Dendritic cell treated with granulocyte-macrophage colony-stimulating factor and Interleukin-4, amounts not matched to agents 40 ng/mL and 50 ng/mL, for 4 days (primary cell): ENCODE data around the gene GREB1.

Experiments
- H3K27ac Mint-ChIP-seq: one replicate; pipeline ENCODE4 v1.8.0; 2022; ENCODE audit warnings: mild to moderate bottlenecking, mixed read lengths
- H3K27me3 Mint-ChIP-seq: one replicate; pipeline ENCODE4 v1.8.0; 2022; ENCODE audit warnings: mild to moderate bottlenecking, mixed read lengths
- H3K36me3 Mint-ChIP-seq: one replicate; pipeline ENCODE4 v1.8.0; 2022; ENCODE audit warnings: low read depth, mixed read lengths
- H3K4me1 Mint-ChIP-seq: one replicate; pipeline ENCODE4 v1.8.0; 2022; ENCODE audit warnings: low read depth, mixed read lengths
- H3K4me3 Mint-ChIP-seq: one replicate; pipeline ENCODE4 v1.8.0; 2022; ENCODE audit warnings: mild to moderate bottlenecking, moderate library complexity, mixed read lengths
- H3K9me3 Mint-ChIP-seq: one replicate; pipeline ENCODE4 v1.8.0; 2022; ENCODE audit warnings: mixed read lengths
- intact Hi-C: fragments of 100-400 bp; cut with micrococcal nuclease; formaldehyde crosslinking; loops from one replicate; pipeline ENCODE4 v1.15.0; 2022

GREB1 gene

DNA sequence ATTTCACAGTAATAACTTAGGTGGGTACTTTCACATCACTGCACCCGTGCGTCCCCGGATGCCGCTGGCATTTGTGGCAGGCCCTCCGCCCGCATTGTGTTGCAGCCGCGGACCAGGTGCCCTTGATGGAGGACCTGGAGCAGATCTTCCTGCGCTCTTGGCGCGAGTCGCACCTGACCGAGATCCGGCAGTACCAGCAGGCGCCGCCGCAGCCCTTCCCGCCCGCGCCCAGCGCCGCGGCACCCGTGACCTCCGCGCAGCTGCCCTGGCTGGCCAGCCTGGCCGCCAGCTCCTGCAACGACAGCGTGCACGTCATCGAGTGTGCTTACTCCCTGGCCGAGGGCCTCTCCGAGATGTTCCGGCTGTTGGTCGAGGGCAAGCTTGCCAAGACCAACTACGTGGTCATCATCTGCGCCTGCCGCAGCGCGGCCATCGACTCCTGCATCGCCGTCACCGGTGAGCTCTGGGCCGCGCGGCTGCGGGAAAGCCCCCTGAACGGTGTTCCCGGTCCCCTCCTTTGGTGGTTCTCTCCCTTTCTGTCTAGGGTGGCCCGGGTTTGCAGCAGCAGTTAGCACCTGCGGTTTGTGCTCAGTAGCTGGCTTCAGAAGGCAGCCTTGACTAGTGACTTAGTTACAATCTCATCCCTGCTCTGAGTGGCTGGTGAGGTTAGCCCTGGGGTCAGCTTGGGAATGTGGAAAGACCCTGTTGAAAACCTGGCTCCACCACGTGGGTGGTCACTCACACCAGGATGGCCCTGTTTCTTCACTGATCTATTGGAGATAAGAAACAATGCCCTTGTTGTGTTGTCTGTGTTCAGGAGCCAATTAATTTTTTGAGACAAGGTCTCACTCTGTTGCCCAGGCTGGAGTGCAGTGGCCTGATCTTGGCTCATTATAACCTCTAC lies 59.1 kb downstream of the GREB1 start:
- Mint-ChIP-seq H3K36me3 (no peaks in the 10 kb centered on the region), H3K27me3 (no peaks in the 10 kb centered on the region), H3K4me3 (no peak overlapping the region), H3K27ac (no peak overlapping the region), H3K4me1 (no peaks in the 10 kb centered on the region), H3K9me3 (no peaks in the 10 kb centered on the region)
- intact Hi-C loops: no loop called here

DNA sequence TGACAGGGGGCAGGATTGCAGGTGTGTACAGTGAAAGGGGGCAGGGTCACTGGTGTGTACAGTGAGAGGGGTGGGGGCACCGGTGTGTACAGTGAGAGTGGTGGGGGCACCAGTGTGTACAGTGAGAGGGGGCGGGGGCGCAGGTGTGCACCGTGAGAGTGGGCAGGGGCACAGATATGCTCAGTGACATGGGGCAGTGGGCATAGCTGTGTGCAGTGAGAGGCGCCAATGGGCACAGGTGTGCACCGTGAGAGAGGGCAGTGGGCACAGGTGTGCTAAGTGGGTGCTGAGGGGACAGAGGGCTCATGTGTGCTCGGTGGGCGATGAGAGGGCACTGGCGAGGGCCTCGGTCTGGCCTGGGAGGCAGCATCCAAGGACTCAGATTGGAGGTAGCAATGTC lies 63.0 kb downstream of the GREB1 start:
- Mint-ChIP-seq H3K27ac (no peak overlapping the region), H3K4me3 (no peak overlapping the region), H3K27me3 (peaks cover 3% of the 10 kb centered on the region), H3K36me3 (no peaks in the 10 kb centered on the region), H3K4me1 (no peaks in the 10 kb centered on the region), H3K9me3 (no peaks in the 10 kb centered on the region)
- intact Hi-C loops: no loop called here

DNA sequence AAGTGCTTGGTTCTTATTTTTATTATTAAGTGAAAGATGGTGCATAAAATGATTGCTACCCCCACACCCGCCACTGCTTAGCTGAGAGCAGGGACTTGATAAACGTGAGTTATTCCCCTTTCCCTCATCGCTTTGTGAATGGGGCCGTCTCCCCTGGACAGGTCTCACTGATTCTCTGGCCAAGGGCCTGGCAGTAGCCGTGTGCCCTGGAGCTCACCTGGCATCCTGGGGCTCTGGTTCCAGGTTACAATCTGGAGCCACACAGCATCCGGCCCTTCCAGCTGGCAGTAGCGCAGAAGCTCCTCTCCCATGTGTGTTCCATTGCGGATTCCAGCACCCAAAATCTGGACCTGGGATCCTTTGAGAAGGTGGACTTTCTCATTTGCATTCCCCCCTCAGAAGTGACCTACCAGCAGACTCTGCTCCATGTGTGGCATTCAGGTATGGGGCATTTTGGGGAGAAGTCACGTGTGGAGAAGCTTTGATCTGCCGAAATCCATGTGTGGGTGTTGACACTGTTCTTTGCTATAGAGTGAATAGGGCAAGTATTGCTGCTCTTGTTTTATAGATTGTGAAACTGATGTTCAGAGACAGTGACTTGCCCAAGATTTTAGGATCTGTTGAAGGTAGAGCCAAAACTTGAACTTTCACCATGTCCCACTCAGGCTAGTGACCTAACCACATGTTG lies 63.8 kb downstream of the GREB1 start:
- Mint-ChIP-seq H3K4me1 (no peaks in the 10 kb centered on the region), H3K27ac (no peak overlapping the region), H3K27me3 (peaks cover 3% of the 10 kb centered on the region), H3K36me3 (no peaks in the 10 kb centered on the region), H3K4me3 (no peak overlapping the region), H3K9me3 (no peaks in the 10 kb centered on the region)
- intact Hi-C loops: no loop called here

DNA sequence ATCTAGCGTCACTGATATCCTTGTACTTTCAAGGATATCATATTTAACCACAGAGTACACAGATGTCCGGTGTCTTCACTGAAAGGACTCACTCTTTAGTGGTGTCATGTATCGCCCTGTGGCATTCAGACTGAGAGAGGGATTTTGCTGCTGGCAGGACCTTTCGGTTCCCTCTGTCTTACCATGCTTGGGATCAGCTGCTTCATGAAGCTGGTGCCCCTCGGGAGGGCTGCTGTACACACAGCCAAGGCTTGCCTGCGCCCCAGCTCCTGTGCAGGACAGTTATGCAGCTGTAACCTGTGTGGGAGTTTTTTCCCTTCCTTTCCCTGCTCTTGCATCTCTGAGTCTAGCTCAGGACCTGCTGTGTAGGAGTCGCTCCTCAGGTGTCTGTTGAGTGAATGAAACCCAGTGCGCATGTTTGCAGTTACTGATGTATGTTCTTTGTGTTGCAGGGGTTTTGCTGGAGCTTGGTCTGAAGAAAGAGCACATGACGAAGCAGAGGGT lies 64.4 kb downstream of the GREB1 start:
- H3K4me3 Mint-ChIP-seq: no peak overlapping the region
- H3K4me1 Mint-ChIP-seq: no peaks in the 10 kb centered on the region
- H3K27ac Mint-ChIP-seq: no peak overlapping the region
- intact Hi-C loops: no loop called here
- H3K36me3 Mint-ChIP-seq: no peaks in the 10 kb centered on the region
- no peaks in the 10 kb centered on the region for H3K9me3 Mint-ChIP-seq
- H3K27me3 Mint-ChIP-seq: peaks cover 3% of the 10 kb centered on the region

DNA sequence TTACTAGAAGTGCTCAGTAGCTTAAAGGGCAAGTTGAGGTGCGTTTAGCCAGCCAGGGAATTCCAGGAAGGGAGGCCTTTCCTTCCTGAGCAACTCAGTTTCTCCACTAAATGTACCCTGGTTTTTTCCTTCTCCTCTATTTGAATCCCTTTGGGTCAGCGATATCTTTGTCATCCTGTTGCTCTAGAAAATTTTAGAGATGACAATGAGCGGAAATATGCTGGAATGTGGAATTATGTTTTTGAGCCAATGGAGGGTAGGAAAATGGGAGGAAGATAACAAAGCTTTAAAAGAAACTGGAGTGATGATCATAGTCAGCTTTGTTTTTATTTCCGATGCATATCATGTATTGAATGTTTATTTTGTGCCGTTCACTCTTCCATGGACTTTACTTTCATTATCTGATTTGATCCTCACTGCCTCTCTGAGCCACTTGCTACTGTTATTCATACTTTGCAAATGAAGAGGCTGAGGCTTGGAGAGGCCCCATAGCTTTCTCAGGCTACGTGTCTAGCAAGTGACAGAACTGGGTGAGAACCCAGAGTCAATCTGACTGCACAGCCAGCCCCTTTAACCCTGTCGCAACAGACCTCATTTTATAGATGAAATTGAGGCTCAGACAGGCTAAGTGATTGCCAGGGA lies 68.8 kb downstream of the GREB1 start:
- H3K27me3 Mint-ChIP-seq: peaks cover 3% of the 10 kb centered on the region
- no peaks in the 10 kb centered on the region for H3K4me1 Mint-ChIP-seq
- H3K27ac Mint-ChIP-seq: no peak overlapping the region
- H3K36me3 Mint-ChIP-seq: no peaks in the 10 kb centered on the region
- intact Hi-C loops: no loop called here
- no peaks in the 10 kb centered on the region for H3K9me3 Mint-ChIP-seq
- no peak overlapping the region for H3K4me3 Mint-ChIP-seq

DNA sequence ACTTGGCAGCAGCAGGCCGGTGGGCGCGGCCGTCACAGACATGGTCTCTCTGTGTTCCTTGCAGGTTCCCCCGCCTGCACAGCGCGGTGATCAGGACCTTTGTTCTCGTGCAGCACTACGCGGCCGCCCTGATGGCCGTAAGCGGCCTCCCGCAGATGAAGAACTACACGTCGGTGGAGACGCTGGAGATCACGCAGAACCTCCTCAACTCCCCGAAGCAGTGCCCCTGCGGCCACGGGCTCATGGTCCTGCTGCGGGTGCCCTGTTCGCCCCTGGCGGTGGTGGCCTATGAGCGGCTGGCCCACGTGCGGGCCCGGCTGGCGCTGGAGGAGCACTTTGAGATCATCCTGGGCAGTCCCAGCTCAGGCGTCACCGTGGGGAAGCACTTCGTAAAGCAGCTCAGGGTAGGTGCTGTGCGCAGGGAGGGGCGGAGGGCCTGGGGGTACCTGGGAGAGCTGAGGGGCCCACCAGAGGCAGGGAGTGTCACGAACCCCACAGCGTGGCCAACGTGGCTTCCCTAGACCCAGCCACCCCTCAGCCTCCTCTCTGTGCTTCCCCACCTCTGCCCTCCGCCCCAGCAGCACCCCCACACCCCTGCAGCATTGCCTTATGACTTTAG lies 76.9 kb downstream of the GREB1 start:
- no peaks in the 10 kb centered on the region for H3K9me3 Mint-ChIP-seq
- no peak overlapping the region for H3K4me3 Mint-ChIP-seq
- intact Hi-C loops: no loop called here
- peaks cover 1% of the 10 kb centered on the region for H3K27me3 Mint-ChIP-seq
- no peaks in the 10 kb centered on the region for H3K36me3 Mint-ChIP-seq
- H3K27ac Mint-ChIP-seq: no peak overlapping the region
- peaks cover 8% of the 10 kb centered on the region for H3K4me1 Mint-ChIP-seq

DNA sequence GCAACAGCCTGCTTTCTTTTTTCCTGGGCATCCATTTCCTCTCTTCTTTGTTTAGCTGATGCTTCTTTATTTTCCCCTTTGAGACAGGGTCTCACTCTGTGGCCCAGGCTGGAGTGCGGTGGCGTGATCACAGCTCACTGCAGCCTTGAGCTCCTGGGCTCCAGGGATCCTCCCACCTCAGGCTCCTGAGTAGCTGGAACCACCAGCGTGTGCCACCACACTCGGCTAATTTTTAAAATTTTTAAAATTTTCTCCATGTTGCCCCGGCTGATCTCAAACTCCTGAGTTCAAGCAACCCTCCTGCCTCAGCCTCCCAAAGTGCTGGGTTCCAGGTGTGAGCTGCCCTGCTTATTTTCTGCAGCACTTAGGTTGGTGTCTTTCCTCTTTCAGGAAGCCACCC lies 77.4 kb downstream of the GREB1 start:
- H3K27ac Mint-ChIP-seq: no peak overlapping the region
- intact Hi-C loops: no loop called here
- H3K4me3 Mint-ChIP-seq: no peak overlapping the region
- H3K27me3 Mint-ChIP-seq: peaks cover 1% of the 10 kb centered on the region
- no peaks in the 10 kb centered on the region for H3K9me3 Mint-ChIP-seq
- no peaks in the 10 kb centered on the region for H3K36me3 Mint-ChIP-seq
- H3K4me1 Mint-ChIP-seq: peaks cover 8% of the 10 kb centered on the region

DNA sequence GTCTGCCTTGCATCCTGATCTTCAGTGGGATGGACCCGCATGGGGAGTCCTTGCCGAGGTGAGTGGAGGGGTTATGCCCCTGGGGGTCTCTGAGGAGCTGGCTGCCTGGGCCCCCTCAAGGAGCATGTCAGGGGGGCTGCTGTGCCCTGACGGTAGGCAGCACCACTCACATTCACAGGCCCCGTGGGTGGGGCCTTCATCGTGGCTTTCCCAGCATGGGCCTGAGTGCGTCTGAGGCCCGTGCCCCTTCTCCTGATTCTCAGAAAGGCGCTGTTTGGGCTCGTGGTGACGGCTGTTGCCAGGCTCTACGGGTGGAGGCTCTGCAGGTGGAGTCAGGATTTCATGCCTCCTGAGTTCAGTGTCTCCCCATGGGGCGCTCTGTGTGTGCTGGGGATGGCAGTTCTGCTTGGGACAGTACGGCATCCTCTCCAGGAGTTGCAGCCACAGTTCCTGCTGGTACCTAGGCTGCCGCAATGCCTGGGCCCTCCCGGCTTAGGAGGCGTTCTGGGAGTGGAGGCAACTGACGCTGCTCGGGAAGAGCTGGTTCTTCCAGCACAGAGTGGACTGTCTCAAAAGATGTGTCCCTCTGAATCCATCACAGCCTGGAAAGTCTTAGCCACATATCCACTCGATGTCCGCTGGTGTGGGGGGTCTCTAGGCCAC lies 78.8 kb downstream of the GREB1 start:
- peaks cover 1% of the 10 kb centered on the region for H3K27me3 Mint-ChIP-seq
- no peaks in the 10 kb centered on the region for H3K9me3 Mint-ChIP-seq
- peaks cover 8% of the 10 kb centered on the region for H3K4me1 Mint-ChIP-seq
- intact Hi-C loops: no loop called here
- no peaks in the 10 kb centered on the region for H3K36me3 Mint-ChIP-seq
- no peak overlapping the region for H3K27ac Mint-ChIP-seq
- H3K4me3 Mint-ChIP-seq: no peak overlapping the region

DNA sequence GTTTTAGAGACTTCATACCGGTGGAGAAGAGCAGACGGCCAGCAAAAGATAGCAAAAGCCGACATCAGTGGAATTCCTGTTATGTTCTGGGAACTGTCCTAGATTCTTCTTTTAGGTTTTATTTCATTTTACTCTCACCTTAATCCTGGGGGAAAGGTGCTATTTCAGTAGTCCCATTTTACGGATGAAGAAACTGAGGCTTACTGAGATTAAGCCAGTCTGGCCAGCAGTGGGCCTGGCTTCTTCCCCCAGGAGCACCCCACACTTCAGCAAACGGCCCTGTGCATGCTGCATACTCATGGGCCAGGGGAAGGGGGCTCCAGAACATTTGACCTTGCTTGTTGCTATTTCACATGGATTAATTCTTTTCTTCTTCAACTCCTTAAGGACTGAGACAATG lies 79.5 kb downstream of the GREB1 start:
- Mint-ChIP-seq H3K27me3 (peaks cover 1% of the 10 kb centered on the region), H3K9me3 (no peaks in the 10 kb centered on the region), H3K4me1 (peaks cover 8% of the 10 kb centered on the region), H3K4me3 (no peak overlapping the region), H3K27ac (no peak overlapping the region), H3K36me3 (no peaks in the 10 kb centered on the region)
- intact Hi-C loops: no loop called here

DNA sequence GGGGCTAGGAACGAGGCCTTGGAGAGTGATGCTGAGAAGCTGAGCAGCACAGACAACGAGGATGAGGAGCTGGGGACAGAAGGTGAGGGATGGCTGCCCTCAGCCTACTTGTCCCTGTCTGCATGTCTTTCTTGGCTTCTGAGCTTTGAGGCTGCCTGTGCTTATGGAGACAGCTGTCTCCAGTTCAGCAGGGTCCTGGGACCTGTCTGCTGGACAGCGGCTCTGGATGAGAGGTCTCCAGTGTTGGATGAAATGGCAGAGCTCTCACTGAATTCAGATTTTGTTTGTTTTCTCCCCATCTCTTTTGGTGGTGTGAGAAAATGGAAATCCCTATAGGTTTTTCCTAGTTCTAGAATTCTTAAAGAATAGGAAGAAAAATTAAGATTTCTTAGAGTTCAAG lies 81.4 kb downstream of the GREB1 start:
- no peak overlapping the region for H3K4me3 Mint-ChIP-seq
- intact Hi-C loops: no loop called here
- H3K27ac Mint-ChIP-seq: no peak overlapping the region
- H3K27me3 Mint-ChIP-seq: peaks cover 1% of the 10 kb centered on the region
- H3K4me1 Mint-ChIP-seq: peaks cover 8% of the 10 kb centered on the region
- no peaks in the 10 kb centered on the region for H3K9me3 Mint-ChIP-seq
- no peaks in the 10 kb centered on the region for H3K36me3 Mint-ChIP-seq

DNA sequence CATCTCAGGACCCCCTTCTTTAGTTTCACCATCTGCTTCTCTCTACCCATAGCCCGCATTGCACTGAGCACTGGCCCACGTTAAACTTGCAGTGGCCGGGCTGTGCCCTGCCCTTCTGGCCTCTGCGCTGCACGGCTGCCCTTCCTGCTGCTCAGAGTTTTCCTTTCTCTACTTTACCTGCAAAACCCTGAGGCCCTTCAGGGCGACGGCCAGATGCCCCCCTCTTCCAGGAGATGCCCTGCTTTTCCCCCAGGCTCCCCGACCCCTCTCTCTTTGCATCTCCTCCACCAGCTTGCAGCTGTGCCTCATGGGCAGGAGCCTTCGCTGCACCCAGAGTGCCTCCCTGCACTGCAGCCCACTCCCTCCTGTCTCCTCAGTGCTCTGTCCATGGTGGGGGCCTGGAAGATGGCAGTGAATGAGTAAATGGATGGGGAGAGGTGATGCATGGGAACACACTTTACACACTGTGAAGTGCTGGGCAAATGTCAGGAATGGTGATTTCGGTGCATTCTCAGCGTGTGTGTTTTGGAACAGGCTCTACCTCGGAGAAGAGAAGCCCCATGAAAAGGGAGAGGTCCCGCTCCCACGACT lies 82.3 kb downstream of the GREB1 start:
- no peaks in the 10 kb centered on the region for H3K36me3 Mint-ChIP-seq
- intact Hi-C loops: no loop called here
- no peak overlapping the region for H3K27ac Mint-ChIP-seq

DNA sequence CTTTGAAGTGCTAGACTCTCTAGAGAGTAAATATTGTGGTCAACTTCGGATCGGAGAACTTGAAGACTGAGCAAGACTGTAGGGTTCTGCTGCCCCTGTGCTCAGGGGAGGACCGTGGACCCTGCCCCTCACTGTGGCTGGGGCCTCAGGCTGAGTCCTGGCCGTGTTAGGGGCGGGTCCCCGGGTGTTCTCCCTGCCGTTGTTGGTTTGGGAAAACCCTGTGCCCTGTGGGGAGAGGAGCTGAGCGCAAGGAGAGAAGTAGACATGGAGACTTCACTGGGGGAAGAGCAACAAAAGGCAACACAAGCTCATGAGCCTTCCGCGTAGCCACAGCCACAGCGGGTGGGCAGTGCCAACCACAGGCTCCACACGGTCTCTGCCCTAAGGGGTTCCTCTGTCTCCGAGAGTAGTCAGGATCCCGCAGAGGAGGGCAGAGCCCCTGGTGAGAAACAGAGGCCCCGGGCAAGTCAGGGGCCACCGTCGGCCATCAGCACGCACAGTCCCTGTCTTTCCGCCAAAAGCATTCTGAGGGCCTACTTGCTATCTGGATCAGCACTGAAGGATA lies 83.1 kb downstream of the GREB1 start:
- Mint-ChIP-seq H3K27me3 (peaks cover 1% of the 10 kb centered on the region), H3K4me1 (peaks cover 6% of the 10 kb centered on the region), H3K9me3 (no peaks in the 10 kb centered on the region), H3K36me3 (no peaks in the 10 kb centered on the region), H3K4me3 (no peak overlapping the region), H3K27ac (no peak overlapping the region)
- intact Hi-C loops: no loop called here

More for the DNA sequence above, 82.3 kb downstream of the GREB1 start:
- H3K4me3 Mint-ChIP-seq: no peak overlapping the region
- peaks cover 8% of the 10 kb centered on the region for H3K4me1 Mint-ChIP-seq
- H3K9me3 Mint-ChIP-seq: no peaks in the 10 kb centered on the region
- peaks cover 1% of the 10 kb centered on the region for H3K27me3 Mint-ChIP-seq

DNA sequence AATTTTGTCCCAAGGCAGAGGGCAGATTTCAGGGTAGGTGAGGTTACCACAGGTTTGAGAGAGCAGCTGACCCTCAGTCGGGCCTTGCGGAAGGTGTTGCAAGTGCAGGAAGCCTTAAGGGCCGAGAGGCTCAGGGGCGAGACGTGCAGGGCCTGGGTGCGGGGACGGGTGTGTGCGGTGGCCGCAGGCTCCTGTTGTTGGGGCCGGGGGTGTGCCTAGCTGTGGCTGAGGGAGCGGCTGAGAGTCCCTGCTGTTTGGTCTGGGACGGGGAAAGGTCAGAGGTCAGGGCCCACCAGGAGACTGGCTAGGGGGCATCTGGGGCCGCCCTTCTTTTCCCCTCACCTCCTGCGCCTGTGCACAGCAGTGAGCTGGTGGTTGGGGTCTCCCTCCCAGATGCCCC lies 83.7 kb downstream of the GREB1 start:
- Mint-ChIP-seq H3K27me3 (peaks cover 1% of the 10 kb centered on the region), H3K36me3 (no peaks in the 10 kb centered on the region), H3K9me3 (no peaks in the 10 kb centered on the region), H3K27ac (no peak overlapping the region), H3K4me1 (no peaks in the 10 kb centered on the region), H3K4me3 (no peak overlapping the region)
- intact Hi-C loops: no loop called here
